ENCODE results near the gene NANS.
A peak's percentile ranks its signal among the peaks of the same experiment; 100 is the strongest.

Gene NANS

DNA sequence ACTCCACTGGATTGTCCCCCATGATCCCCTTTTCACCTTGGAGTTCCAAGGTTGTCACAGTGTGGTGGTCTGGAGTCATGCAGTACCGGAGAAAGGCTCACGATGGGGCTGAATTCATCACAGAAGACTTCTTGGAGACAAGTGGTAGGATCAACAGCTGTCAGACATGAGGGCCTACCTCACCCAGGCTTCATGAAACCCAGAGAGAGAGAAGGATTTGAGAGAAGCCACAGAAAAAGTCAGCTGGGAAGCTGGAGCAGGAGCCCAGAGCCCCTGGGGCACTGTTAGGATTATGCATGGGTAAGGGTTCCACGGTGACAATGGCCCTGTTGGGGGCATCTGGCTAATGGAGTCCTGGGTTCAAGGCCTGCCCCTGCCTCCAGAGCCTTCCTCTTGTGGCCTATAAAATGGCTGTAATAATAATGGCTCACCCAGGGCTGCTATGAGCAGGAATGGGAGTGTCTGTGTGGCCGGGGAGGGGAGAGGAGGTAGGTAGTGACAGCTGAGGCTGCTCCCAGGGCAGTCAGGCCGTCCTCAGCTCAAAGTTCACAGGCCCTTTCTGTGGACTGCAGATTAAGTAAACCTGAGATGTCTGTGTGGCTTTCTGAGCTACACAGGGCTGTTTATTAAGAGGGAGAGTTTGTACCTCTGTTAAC, 61.6 kb downstream of the NANS start:
- TF ChIP-seq SNAI2 (CRISPR knock-in tag; IDR thresholded peaks at IDR 0.05) (no peak), ZNF565 (CRISPR knock-in tag; conservative IDR thresholded peaks at IDR 0.05; ENCODE audit: low read depth) (no peak), BACH2 (CRISPR knock-in tag; IDR thresholded peaks at IDR 0.05; ENCODE audit: borderline replicate concordance) (no peak), TCF4 (CRISPR knock-in tag; IDR thresholded peaks at IDR 0.05; ENCODE audit: borderline replicate concordance) (no peak), ARNTL (CRISPR knock-in tag; IDR thresholded peaks at IDR 0.05; ENCODE audit: borderline replicate concordance, low read depth) (no peak), GLIS3 (CRISPR knock-in tag; IDR thresholded peaks at IDR 0.05) (no peak), ZNF8 (CRISPR knock-in tag; IDR thresholded peaks at IDR 0.05) (no peak), ZFP30 (CRISPR knock-in tag; IDR thresholded peaks at IDR 0.05) (no peak), PPARA (CRISPR knock-in tag; IDR thresholded peaks at IDR 0.05; ENCODE audit: borderline replicate concordance) (no peak), CSDC2 (CRISPR knock-in tag; IDR thresholded peaks at IDR 0.05) (no peak), ISL1 (CRISPR knock-in tag; IDR thresholded peaks at IDR 0.05) (no peak), TOX (CRISPR knock-in tag; IDR thresholded peaks at IDR 0.05; ENCODE audit: borderline replicate concordance) (no peak), RARB (CRISPR knock-in tag; IDR thresholded peaks at IDR 0.05) (no peak), OSR1 (CRISPR knock-in tag; IDR thresholded peaks at IDR 0.05) (no peak), ZC3H10 (CRISPR knock-in tag; IDR thresholded peaks at IDR 0.05) (no peak)
- TF ChIP-seq, protein P1, sequence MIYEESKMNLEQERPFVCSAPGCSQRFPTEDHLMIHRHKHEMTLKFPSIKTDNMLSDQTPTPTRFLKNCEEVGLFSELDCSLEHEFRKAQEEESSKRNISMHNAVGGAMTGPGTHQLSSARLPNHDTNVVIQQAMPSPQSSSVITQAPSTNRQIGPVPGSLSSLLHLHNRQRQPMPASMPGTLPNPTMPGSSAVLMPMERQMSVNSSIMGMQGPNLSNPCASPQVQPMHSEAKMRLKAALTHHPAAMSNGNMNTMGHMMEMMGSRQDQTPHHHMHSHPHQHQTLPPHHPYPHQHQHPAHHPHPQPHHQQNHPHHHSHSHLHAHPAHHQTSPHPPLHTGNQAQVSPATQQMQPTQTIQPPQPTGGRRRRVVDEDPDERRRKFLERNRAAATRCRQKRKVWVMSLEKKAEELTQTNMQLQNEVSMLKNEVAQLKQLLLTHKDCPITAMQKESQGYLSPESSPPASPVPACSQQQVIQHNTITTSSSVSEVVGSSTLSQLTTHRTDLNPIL (CRISPR knock-in tag; IDR thresholded peaks at IDR 0.05; ENCODE audit: low read depth) = no peak
- TF ChIP-seq, protein P2, sequence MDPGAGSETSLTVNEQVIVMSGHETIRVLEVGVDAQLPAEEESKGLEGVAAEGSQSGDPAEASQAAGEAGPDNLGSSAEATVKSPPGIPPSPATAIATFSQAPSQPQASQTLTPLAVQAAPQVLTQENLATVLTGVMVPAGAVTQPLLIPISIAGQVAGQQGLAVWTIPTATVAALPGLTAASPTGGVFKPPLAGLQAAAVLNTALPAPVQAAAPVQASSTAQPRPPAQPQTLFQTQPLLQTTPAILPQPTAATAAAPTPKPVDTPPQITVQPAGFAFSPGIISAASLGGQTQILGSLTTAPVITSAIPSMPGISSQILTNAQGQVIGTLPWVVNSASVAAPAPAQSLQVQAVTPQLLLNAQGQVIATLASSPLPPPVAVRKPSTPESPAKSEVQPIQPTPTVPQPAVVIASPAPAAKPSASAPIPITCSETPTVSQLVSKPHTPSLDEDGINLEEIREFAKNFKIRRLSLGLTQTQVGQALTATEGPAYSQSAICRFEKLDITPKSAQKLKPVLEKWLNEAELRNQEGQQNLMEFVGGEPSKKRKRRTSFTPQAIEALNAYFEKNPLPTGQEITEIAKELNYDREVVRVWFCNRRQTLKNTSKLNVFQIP (CRISPR knock-in tag; IDR thresholded peaks at IDR 0.05; ENCODE audit: borderline replicate concordance, low read depth) = no peak
- TF ChIP-seq, protein P3, sequence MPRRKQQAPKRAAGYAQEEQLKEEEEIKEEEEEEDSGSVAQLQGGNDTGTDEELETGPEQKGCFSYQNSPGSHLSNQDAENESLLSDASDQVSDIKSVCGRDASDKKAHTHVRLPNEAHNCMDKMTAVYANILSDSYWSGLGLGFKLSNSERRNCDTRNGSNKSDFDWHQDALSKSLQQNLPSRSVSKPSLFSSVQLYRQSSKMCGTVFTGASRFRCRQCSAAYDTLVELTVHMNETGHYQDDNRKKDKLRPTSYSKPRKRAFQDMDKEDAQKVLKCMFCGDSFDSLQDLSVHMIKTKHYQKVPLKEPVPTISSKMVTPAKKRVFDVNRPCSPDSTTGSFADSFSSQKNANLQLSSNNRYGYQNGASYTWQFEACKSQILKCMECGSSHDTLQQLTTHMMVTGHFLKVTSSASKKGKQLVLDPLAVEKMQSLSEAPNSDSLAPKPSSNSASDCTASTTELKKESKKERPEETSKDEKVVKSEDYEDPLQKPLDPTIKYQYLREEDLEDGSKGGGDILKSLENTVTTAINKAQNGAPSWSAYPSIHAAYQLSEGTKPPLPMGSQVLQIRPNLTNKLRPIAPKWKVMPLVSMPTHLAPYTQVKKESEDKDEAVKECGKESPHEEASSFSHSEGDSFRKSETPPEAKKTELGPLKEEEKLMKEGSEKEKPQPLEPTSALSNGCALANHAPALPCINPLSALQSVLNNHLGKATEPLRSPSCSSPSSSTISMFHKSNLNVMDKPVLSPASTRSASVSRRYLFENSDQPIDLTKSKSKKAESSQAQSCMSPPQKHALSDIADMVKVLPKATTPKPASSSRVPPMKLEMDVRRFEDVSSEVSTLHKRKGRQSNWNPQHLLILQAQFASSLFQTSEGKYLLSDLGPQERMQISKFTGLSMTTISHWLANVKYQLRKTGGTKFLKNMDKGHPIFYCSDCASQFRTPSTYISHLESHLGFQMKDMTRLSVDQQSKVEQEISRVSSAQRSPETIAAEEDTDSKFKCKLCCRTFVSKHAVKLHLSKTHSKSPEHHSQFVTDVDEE (CRISPR knock-in tag; IDR thresholded peaks at IDR 0.05) = no peak
- ATAC-seq = peak; percentile 42

DNA sequence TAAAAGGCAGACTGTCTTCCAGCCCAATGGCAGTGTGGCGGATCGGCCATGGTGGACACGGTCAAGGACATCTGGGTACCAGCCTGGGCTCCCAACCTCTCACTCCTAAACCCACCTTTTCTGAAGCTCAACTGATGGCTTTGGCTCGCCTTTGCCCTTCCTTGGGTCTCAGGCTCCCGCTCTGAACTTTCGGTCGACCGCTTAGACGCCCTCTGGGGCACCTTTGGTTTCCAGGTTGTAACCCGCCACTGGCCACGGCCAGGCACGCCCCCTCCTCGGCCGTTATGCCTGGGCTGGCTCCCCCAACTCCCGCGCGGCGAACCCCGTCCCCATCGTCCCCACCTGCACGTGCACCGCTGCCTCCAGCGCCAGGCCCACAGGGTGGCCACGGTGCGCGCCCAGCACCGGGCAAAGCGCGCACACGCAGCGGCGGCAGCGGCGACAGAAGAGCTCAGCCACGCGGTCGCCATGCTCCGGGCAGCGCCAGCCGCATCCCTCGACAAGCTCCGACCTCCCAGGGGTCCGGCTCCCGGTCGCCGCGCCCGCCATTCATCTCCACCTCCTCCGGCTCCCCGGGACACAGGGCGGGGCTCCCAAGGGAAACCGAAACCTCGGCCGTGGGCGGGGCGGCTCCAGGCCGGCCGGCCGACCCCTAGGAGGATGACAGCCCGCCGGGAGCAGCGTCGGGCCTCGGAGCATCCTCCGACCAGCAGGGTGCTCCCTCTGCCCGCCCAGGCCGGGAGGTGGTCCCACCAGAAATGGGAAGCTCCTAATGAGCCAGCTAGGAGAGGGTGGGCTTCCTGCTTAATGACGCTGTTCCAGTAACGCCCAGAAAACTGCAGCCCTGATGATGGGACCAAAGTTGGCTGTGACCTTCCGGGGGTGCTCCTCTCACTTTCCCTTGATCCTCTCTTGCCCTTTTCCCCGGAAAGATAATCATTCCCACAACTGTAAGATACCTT, 62.4 kb downstream of the NANS start, which contains the start of gene TRIM14:
TRIM14 (minus strand) TSS at position 583 of the 962 bp plus-strand sequence; CDS start at position 549, 34 bp downstream.
- peak; percentile 92 for ATAC-seq
- no peak for TF ChIP-seq TOX (CRISPR knock-in tag; IDR thresholded peaks at IDR 0.05; ENCODE audit: borderline replicate concordance)
- no peak for TF ChIP-seq GLIS3 (CRISPR knock-in tag; IDR thresholded peaks at IDR 0.05)
- TF ChIP-seq CSDC2 (CRISPR knock-in tag; IDR thresholded peaks at IDR 0.05) = no peak
- TF ChIP-seq, protein P4, sequence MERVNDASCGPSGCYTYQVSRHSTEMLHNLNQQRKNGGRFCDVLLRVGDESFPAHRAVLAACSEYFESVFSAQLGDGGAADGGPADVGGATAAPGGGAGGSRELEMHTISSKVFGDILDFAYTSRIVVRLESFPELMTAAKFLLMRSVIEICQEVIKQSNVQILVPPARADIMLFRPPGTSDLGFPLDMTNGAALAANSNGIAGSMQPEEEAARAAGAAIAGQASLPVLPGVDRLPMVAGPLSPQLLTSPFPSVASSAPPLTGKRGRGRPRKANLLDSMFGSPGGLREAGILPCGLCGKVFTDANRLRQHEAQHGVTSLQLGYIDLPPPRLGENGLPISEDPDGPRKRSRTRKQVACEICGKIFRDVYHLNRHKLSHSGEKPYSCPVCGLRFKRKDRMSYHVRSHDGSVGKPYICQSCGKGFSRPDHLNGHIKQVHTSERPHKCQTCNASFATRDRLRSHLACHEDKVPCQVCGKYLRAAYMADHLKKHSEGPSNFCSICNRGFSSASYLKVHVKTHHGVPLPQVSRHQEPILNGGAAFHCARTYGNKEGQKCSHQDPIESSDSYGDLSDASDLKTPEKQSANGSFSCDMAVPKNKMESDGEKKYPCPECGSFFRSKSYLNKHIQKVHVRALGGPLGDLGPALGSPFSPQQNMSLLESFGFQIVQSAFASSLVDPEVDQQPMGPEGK (CRISPR knock-in tag; IDR thresholded peaks at IDR 0.05; ENCODE audit: borderline replicate concordance) = no peak
- no peak for TF ChIP-seq ZNF8 (CRISPR knock-in tag; IDR thresholded peaks at IDR 0.05)
- no peak for TF ChIP-seq ISL1 (CRISPR knock-in tag; IDR thresholded peaks at IDR 0.05)
- TF ChIP-seq RARB (CRISPR knock-in tag; IDR thresholded peaks at IDR 0.05) = no peak
- TF ChIP-seq ARNTL (CRISPR knock-in tag; IDR thresholded peaks at IDR 0.05; ENCODE audit: borderline replicate concordance, low read depth) = no peak
- no peak for TF ChIP-seq ZNF70 (CRISPR knock-in tag; IDR thresholded peaks at IDR 0.05)
- TF ChIP-seq, protein P1 (CRISPR knock-in tag; IDR thresholded peaks at IDR 0.05; ENCODE audit: low read depth) = no peak
- no peak for TF ChIP-seq TCF4 (CRISPR knock-in tag; IDR thresholded peaks at IDR 0.05; ENCODE audit: borderline replicate concordance)
- TF ChIP-seq, protein P2 (CRISPR knock-in tag; IDR thresholded peaks at IDR 0.05; ENCODE audit: borderline replicate concordance, low read depth) = no peak
